MCF 10A (cell line): ENCODE results near the gene MAN1A1. TPM values are rescaled to one million over a fixed set of nuclear protein-coding genes. Genes with fewer than 3 reads are reported as not detected.

Experiments used
- BruUV-seq: library from RNA; stranded (reverse); fragments of 400-500 nt; replicated peaks from 2 replicates; lab custom pipeline; 2021; lab: Mats Ljungman, UMichigan
- CTCF ChIA-PET: fragments of 300-600 bp; sonication (Branson Sonifier 250); formaldehyde crosslinking; extraction: SDS; loops from one replicate; lab custom pipeline; 2021; ENCODE audit warnings: antibody characterized with exemption, inconsistent platforms; lab: Yijun Ruan, JAX
- POLR2A ChIA-PET: fragments of 300-600, 350-650 bp; sonication (Branson Sonifier 250); formaldehyde crosslinking; extraction: SDS; loops from one replicate; lab custom pipeline; 2020; ENCODE audit warnings: antibody characterized with exemption, inconsistent platforms; lab: Yijun Ruan, JAX
- DNase-seq: peaks from one replicate; pipeline ENCODE4 v3.0.0-alpha.2; 2018; ENCODE audit not compliant: unreplicated experiment
- H3K27ac Mint-ChIP-seq: one replicate; pipeline ENCODE4 v1.8.0; 2022; ENCODE audit warnings: mild to moderate bottlenecking, low read depth, mixed read lengths; ENCODE audit not compliant: unreplicated experiment
- H3K27me3 Mint-ChIP-seq: one replicate; pipeline ENCODE4 v1.8.0; 2022; ENCODE audit warnings: mixed read lengths; ENCODE audit not compliant: insufficient read depth, unreplicated experiment
- H3K36me3 Mint-ChIP-seq: one replicate; pipeline ENCODE4 v1.8.0; 2022; ENCODE audit warnings: mild to moderate bottlenecking, moderate library complexity, mixed read lengths; ENCODE audit not compliant: insufficient read depth, unreplicated experiment
- H3K4me1 Mint-ChIP-seq: one replicate; pipeline ENCODE4 v1.8.0; 2022; ENCODE audit warnings: mixed read lengths; ENCODE audit not compliant: insufficient read depth, unreplicated experiment
- H3K4me3 Mint-ChIP-seq: one replicate; pipeline ENCODE4 v1.8.0; 2022; ENCODE audit warnings: mild to moderate bottlenecking, moderate library complexity, mixed read lengths; ENCODE audit not compliant: unreplicated experiment
- H3K9me3 Mint-ChIP-seq: one replicate; pipeline ENCODE4 v1.8.0; 2022; ENCODE audit warnings: mixed read lengths; ENCODE audit not compliant: unreplicated experiment
- CTCF ChIP-seq: fragments of 200-600 bp; IDR thresholded peaks from one replicate; pipeline ENCODE4 v1.8.0; 2022; ENCODE audit warnings: antibody characterized with exemption, mild to moderate bottlenecking; ENCODE audit not compliant: unreplicated experiment
- intact Hi-C: fragments of 100-400 bp; cut with micrococcal nuclease; formaldehyde crosslinking; loops from 2 replicates; pipeline ENCODE4 v1.14.1; 2022
- total RNA-seq: library from RNA; stranded (reverse); gene quantifications from 2 replicates; pipeline ENCODE4 v1.2.3, GENCODE V29; 2022

Gene MAN1A1
- total RNA-seq, 1 experiment from 2014 or later = 1.3 TPM

DNA sequence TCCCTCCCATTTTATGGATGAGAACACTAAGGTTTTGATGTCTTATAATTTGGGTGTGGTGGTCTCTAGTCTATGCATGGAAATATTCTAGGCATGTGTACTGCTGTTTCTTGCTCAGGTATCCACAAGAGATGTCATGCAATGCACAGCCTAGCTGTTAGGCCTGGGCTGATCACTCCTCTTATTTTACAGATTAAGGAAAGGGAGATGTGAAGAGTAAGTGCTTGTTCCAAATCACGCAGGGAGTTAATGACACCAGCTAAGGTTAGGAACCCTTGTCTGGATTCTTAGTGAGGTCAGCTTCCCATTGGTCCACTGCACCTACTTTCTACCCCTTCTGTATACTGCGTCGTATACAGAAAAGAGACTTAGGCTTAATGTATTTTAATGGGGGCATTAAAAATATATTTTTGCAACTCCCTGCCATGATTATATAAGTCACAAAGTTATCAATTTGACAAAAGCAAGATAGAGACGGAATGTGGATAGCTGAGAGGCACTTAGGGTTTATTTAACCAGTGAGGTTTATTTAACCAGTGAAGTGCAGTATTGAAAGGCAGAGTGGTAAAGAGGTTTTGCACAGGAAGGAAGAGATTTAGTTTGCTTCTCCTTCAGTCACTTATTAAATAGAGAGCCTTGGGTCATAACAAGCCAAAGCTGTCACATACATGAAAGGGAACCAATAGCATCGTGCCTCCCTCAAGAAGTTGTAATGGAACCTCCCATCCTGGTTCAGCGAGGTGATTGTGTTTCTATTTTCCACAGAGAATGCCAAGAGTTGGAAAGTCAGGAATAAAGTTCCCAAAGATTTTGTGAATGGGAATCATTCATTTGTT lies 176.1 kb downstream of the MAN1A1 start:
- BruUV-seq = no TSS peak
- H3K27ac Mint-ChIP-seq = peak overlapping the region; percentile 8
- DNase-seq = no peak
- ChIA-PET CTCF (interaction anchor here (0.7 to 1.8 kb wide), 7 partner anchors 8 to 1657 kb away, joined by 3 to 7 read pairs (median 4); no protein-coding TSS in a partner anchor), POLR2A (interaction anchor here (0.6 to 1.3 kb wide), 3 partner anchors 21 to 1863 kb away, joined by 3 read pairs; no protein-coding TSS in a partner anchor)
- no peaks in the 10 kb centered on the region for H3K27me3 Mint-ChIP-seq
- no peaks in the 10 kb centered on the region for H3K36me3 Mint-ChIP-seq
- H3K4me1 Mint-ChIP-seq = peaks cover 9% of the 10 kb centered on the region
- TF ChIP-seq CTCF = no peak
- H3K4me3 Mint-ChIP-seq = no peak overlapping the region
- intact Hi-C loops = no loop called here
- H3K9me3 Mint-ChIP-seq = no peaks in the 10 kb centered on the region

DNA sequence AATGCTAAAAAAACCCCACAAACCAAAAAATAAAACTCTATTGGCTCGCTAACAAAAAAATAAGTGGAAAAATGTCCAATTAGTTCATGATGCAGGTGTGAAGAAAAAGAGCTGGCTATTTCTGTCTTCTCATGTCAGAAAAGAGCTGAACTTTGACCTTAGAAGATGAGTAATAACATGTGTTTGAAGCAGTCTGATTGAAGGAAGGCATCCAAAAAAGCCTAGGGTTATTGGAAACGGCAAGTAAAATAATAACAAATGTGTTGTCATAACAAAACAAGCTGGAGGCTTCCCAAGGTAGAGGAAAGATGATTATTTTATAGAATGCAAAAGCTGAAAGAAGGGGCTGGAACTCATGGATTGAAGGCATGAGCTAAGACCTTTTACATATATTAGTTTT lies 176.7 kb downstream of the MAN1A1 start:
- H3K4me3 Mint-ChIP-seq = no peak overlapping the region
- TF ChIP-seq CTCF = no peak
- H3K4me1 Mint-ChIP-seq = peaks cover 9% of the 10 kb centered on the region
- CTCF ChIA-PET = interaction anchor here (0.7 to 1.8 kb wide), 6 partner anchors 9 to 174 kb away, joined by 3 to 7 read pairs (median 4); no protein-coding TSS in a partner anchor
- H3K27ac Mint-ChIP-seq = peak overlapping the region; percentile 8
- no TSS peak for BruUV-seq
- intact Hi-C loops = no loop called here
- H3K9me3 Mint-ChIP-seq = no peaks in the 10 kb centered on the region
- peak; percentile 67 for DNase-seq
- H3K36me3 Mint-ChIP-seq = no peaks in the 10 kb centered on the region
- POLR2A ChIA-PET = interaction anchor here (0.6 to 1.3 kb wide), 3 partner anchors 20 to 1864 kb away, joined by 3 read pairs; no protein-coding TSS in a partner anchor
- no peaks in the 10 kb centered on the region for H3K27me3 Mint-ChIP-seq

DNA sequence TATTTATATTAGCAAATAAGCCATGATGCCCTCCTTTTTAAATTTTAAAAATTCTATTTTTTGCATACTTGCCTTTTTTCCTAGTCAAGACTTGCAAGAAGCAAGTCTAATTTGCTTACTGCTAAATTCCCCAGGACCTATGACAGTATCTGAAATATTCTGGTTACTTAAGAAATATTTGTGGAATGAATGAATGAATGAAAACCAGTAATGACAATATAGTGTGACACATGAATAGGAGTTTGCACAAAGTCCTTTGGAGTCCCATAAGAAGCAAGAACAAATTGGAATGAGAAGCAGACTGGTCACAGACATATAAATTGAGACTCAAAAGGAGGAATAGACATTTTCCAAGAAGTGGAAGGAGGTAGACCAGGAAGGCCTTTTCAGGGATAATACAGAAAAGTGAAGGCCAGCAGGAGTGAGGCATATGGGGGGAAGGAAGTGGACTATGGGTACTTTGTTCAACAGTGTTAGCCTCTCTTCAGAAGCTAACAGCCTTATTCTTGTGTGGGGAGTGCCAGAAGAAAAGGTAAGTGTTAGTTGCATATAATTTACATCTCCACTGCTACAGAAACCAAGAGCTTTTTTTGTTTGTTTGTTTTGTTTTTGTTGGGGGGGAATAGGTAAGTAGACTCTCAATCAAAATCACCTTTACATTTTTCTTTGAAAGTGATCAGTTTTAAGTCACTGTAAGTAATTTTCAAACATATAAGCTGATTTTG lies 177.5 kb downstream of the MAN1A1 start:
- Mint-ChIP-seq H3K4me1 (peaks cover 9% of the 10 kb centered on the region), H3K27me3 (no peaks in the 10 kb centered on the region), H3K4me3 (no peak overlapping the region), H3K36me3 (no peaks in the 10 kb centered on the region), H3K27ac (no peak overlapping the region), H3K9me3 (no peaks in the 10 kb centered on the region)
- ChIA-PET POLR2A (interaction anchor here (1.3 kb wide), 1 partner anchor 19 kb away, joined by 3 read pairs; no protein-coding TSS in a partner anchor), CTCF (interaction anchor here (0.6 to 1.8 kb wide), 6 partner anchors 9 to 279 kb away, joined by 3 to 7 read pairs (median 4); no protein-coding TSS in a partner anchor)
- intact Hi-C loops = no loop called here
- no peak for DNase-seq
- TF ChIP-seq CTCF = no peak
- no TSS peak for BruUV-seq
